ENCODE measurements around the gene ZBTB1. TPM values are rescaled to one million over a fixed set of nuclear protein-coding genes. Genes with fewer than 3 reads are reported as not detected.

The ZBTB1 gene
- total RNA-seq, 4 donors from 2014 or later: 17.8 to 41.8 (median 23.9) TPM

- H3K27ac ChIP-seq: peak within 1 kb of the TSS; percentile 87 to 96 (median 96)
- intact Hi-C loops (cut with DNase I): no loop called here
- H3K27me3 ChIP-seq: no peaks in the 10 kb centered on the region
- H3K36me3 ChIP-seq: no peaks in the 10 kb centered on the region
- peaks cover 0 to 54% (median 5%) of the 10 kb centered on the region in 3 donors for H3K4me1 ChIP-seq
- TF ChIP-seq POLR2A (IDR thresholded peaks at IDR 0.05): peak in 3 of 4 donors; percentile 73 to 98 (median 93)
- TF ChIP-seq, protein P1, sequence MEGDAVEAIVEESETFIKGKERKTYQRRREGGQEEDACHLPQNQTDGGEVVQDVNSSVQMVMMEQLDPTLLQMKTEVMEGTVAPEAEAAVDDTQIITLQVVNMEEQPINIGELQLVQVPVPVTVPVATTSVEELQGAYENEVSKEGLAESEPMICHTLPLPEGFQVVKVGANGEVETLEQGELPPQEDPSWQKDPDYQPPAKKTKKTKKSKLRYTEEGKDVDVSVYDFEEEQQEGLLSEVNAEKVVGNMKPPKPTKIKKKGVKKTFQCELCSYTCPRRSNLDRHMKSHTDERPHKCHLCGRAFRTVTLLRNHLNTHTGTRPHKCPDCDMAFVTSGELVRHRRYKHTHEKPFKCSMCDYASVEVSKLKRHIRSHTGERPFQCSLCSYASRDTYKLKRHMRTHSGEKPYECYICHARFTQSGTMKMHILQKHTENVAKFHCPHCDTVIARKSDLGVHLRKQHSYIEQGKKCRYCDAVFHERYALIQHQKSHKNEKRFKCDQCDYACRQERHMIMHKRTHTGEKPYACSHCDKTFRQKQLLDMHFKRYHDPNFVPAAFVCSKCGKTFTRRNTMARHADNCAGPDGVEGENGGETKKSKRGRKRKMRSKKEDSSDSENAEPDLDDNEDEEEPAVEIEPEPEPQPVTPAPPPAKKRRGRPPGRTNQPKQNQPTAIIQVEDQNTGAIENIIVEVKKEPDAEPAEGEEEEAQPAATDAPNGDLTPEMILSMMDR (IDR thresholded peaks at IDR 0.05): peak; percentile 69 to 97 (median 90)
- peak within 1 kb of the TSS; percentile 38 to 77 (median 66) for H3K4me3 ChIP-seq
- H3K9me3 ChIP-seq: no peaks in the 10 kb centered on the region
- 3 to 11% methylated on average over 14 to 21 of the region's 79 CpGs for WGBS, 2 donors
- peak; percentile 92 for DNase-seq
Observed at GRCh38 chr14:64540208-64541202, 35.9 kb downstream of the ZBTB1 start, which contains the start of gene HSPA2. TSS of gene HSPA2 (plus strand) at chr14:64540741. CDS start at chr14:64540850, 109 bp downstream.

GRCh38 chr14:64541261-64541971 is 36.8 kb downstream of the ZBTB1 start:
- peak overlapping the region; percentile 31 to 77 (median 66) for H3K4me3 ChIP-seq
- intact Hi-C loops (cut with DNase I): no loop called here
- peaks cover 0 to 54% (median 5%) of the 10 kb centered on the region in 3 donors for H3K4me1 ChIP-seq
- TF ChIP-seq, protein P1 (IDR thresholded peaks at IDR 0.05): peak in 2 of 6 experiments; percentile 7 to 41
- TF ChIP-seq POLR2A (IDR thresholded peaks at IDR 0.05): peak in 1 of 4 donors; percentile 7
- no peaks in the 10 kb centered on the region for H3K36me3 ChIP-seq
- no peak for DNase-seq
- H3K9me3 ChIP-seq: no peaks in the 10 kb centered on the region
- H3K27ac ChIP-seq: peak overlapping the region; percentile 54 to 96 (median 90)
- WGBS, 2 donors: 15 to 60% methylated on average over 7 to 40 of the region's 73 CpGs
- H3K27me3 ChIP-seq: no peaks in the 10 kb centered on the region

DNA sequence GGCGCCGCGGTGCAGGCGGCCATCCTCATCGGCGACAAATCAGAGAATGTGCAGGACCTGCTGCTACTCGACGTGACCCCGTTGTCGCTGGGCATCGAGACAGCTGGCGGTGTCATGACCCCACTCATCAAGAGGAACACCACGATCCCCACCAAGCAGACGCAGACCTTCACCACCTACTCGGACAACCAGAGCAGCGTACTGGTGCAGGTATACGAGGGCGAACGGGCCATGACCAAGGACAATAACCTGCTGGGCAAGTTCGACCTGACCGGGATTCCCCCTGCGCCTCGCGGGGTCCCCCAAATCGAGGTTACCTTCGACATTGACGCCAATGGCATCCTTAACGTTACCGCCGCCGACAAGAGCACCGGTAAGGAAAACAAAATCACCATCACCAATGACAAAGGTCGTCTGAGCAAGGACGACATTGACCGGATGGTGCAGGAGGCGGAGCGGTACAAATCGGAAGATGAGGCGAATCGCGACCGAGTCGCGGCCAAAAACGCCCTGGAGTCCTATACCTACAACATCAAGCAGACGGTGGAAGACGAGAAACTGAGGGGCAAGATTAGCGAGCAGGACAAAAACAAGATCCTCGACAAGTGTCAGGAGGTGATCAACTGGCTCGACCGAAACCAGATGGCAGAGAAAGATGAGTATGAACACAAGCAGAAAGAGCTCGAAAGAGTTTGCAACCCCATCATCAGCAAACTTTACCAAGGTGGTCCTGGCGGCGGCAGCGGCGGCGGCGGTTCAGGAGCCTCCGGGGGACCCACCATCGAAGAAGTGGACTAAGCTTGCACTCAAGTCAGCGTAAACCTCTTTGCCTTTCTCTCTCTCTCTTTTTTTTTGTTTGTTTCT is 37.6 kb downstream of the ZBTB1 start:
- Histone ChIP-seq H3K36me3 (no peaks in the 10 kb centered on the region), H3K4me1 (peaks cover 0 to 54% (median 5%) of the 10 kb centered on the region in 3 donors), H3K27me3 (no peaks in the 10 kb centered on the region), H3K4me3 (peak overlapping the region; percentile 31 to 77 (median 66)), H3K9me3 (no peaks in the 10 kb centered on the region), H3K27ac (peak overlapping the region; percentile 54 to 96 (median 90))
- no peak for DNase-seq
- WGBS, 2 donors: 3 to 7% methylated on average over 40 to 41 of the region's 61 CpGs
- TF ChIP-seq POLR2A (IDR thresholded peaks at IDR 0.05): no peak
- TF ChIP-seq, protein P1 (IDR thresholded peaks at IDR 0.05): no peak
- intact Hi-C loops (cut with DNase I): no loop called here

- intact Hi-C loops (cut with DNase I): no loop called here
- no peaks in the 10 kb centered on the region for H3K36me3 ChIP-seq
- TF ChIP-seq, protein P1 (IDR thresholded peaks at IDR 0.05): no peak
- no peak for TF ChIP-seq POLR2A (IDR thresholded peaks at IDR 0.05)
- H3K9me3 ChIP-seq: no peaks in the 10 kb centered on the region
- H3K4me3 ChIP-seq: peak overlapping the region; percentile 31 to 77 (median 66)
- H3K27me3 ChIP-seq: no peaks in the 10 kb centered on the region
- peak overlapping the region in 1 of 4 donors; percentile 86 for H3K27ac ChIP-seq
- peaks cover 0 to 54% (median 5%) of the 10 kb centered on the region in 3 donors for H3K4me1 ChIP-seq
- 11 to 31% methylated on average over 4 of the region's 4 CpGs for WGBS, 2 donors
- DNase-seq: no peak
Observed at GRCh38 chr14:64542836-64543201, 38.2 kb downstream of the ZBTB1 start.
